Measurements from ENCODE around the gene SUPV3L1.
"Not testable (repeated sequence)": the region's sequence is repeated elsewhere in the genome, so short reads cannot be mapped to it uniquely, and the experiment has no call there.

SUPV3L1 gene

GRCh38 chr10:69232736-69233480, 52.9 kb downstream of the SUPV3L1 start:
- DNase-seq = no peak

DNA sequence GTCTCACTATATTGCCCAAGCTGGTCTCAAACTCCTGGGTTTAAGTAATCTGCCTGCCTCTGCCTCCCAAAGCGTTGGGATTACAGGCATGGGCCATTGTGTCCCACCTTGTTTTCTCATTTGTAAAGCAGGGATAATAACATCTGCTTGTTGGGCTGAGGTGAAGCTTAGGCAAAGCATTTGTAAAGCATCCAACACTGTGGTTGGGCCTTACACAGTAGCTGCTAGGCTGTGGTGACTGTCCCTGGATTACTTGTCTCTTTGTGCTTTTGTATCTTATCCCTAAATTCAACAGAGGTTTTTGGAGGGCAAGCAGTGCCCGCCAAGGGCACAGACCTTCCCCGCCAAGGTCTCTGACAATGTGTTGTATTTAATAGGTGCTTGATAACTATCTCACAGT, 54.4 kb downstream of the SUPV3L1 start:
- DNase-seq = no peak

DNA sequence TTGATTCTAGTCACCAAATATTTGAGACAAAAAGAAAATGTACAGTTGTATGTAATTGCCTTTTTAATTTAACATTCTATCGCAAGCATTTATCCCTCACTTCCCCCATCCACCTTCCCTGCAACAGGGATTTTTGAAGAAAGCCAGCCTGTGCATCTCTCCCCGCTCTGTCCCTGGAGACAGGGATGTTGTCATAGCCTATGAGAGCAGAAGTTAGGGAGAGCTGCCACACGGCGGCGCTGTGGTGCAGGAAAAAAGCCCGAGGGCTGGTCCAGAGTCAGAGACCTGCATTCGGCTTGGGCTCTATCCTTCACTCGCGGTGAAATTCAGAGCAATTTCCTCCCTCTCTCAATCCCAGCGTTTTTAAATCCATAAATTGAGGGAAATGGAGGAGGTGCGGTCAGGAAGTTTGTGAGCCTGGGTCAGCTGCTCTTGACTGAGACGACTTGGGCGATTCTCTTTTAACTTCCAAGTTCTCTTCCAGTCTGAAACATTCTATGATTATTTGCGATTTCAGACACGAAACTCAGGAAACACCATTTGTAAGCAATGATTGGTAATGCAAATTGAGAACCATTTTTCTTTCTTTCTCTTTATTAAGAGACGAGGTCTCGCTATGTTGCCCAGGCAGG, 57.6 kb downstream of the SUPV3L1 start:
- DNase-seq = peak; percentile 90

DNA sequence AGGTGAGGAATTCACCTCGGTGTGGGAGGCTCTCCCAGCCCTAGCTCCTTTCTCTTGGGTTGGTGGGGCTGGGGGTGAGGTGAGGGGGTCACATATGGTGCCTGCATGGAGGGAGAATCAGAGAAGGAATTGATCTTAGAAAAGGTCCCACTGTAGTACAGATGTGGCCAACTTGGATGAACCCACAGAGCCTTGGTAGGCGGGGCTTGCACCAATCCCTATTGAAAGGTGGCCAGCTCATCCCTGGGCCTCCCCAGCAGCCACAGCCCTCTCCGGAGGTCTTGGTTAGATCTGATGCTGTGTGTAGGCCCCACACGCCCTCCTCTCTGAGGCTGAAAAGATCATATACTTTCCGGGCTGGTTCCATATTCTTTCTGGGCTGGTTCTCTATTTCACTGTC, 59.1 kb downstream of the SUPV3L1 start:
- no peak for DNase-seq

DNA sequence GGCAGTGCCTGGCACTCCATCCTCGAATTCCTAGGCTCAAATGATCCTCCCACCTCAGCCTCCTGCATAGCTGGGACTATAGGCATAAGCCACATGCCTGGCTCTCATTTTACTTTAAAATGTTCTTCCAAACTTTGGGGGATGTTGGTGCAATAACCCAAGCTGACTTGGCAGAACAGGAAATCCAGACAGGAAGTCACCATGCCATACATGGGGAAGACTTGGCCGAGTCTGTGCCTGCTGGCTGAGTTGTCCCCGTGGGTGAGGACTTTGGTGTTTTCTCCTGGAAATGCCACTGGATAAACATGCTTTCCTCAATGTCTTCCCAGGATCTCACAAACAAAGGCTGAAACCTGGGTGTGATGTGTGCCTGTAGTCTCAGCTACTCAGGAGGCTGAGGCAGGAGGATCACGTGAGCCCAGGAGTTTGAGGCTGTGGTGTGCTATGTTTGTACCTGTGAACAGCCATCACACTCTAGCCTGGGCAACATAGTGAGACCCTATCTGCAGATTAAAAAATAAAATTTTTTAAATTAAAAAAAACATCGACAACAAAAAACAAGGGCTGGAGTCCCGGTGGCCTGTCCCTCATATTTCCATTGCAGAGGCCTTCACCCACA, 59.9 kb downstream of the SUPV3L1 start:
- no peak for DNase-seq

GRCh38 chr10:69240455-69240854, 60.4 kb downstream of the SUPV3L1 start:
- no peak for DNase-seq

- DNase-seq = no peak
These were observed 61.5 kb downstream of the SUPV3L1 start for GRCh38 chr10:69241575-69241974.

DNA sequence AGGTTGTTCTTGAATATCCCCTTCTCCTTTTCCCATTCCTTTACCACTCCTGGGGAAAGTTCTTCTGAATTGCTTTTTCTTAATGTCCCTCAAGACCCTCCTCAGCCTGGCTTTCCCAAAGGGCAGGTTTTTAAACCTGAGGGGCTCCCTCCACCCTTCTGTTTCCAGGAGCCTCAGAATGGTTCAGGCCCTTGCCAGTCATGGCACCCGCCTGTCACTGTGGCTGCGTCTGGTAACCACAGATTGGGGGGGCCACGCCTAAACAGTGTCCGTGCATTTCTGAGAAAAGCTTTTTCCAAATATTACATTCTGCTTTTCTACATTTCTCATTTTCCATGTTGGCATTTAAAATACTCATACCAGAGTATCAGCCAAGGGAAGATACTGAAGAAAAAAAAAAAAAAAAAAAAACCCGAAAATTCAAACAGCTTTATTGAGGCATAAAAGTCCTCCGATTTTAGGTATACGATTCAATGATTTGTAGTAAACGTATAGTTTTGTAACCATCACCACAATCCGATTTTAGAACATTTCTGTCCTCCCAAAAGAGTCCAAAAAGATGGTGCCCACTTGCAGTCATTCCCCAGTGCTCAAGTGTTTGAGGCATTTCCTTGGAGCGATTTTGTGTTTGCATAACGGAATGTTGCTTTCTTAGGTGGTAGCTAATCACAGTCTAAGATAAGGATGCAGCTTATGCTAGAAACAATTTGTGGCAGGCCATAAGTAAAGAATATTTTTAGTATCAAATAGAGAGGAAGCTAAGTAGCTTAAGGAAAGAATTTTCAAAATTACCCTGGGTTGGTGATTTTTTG, 62.2 kb downstream of the SUPV3L1 start:
- DNase-seq = no peak

GRCh38 chr10:69242852-69243212, 62.8 kb downstream of the SUPV3L1 start:
- peak; percentile 83 for DNase-seq

GRCh38 chr10:69243817-69244216, 63.8 kb downstream of the SUPV3L1 start:
- no peak for DNase-seq

GRCh38 chr10:69246036-69246435, 66.0 kb downstream of the SUPV3L1 start:
- no peak for DNase-seq

- no peak for DNase-seq
These were observed 66.7 kb downstream of the SUPV3L1 start for GRCh38 chr10:69246581-69247312.

GRCh38 chr10:69247313-69247710, 67.3 kb downstream of the SUPV3L1 start:
- DNase-seq = no peak

- DNase-seq = no peak
These were observed 68.2 kb downstream of the SUPV3L1 start for GRCh38 chr10:69248117-69248730.

DNA sequence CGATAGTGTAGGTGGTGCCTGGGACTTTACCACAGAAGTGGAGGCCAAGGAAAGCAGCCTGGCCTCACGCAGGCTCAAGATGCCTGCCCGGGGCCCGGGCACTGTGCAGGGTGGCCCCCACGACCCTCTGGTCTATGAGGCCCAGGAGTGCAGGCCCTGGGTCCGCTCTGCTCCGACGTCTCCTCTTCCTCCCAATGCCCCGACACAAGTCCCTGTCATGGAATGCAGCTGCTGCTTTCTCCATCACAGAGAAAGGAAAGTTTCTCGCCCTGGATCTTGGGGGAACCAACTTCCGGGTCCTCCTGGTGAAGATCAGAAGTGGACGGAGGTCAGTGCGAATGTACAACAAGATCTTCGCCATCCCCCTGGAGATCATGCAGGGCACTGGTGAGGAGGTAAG, 70.0 kb downstream of the SUPV3L1 start:
- DNase-seq = no peak

DNA sequence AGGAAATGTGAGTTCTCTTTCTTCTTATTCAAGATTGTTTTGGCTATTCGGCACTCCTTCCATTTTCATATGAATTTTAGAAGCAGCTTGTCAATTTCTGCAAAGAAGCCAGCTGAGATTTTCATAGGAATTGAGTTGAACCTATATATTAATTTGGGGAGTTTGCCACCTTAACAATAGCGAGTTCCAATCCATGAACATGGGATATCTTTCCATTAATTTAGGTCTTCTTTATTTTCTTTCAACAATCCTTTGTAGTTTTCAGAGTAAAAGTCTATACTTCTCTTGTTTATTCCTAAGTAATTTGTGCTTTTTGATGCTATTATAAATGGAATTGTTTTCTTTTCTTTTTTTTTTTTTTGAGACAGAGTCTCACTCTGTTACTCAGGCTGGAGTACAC, 71.4 kb downstream of the SUPV3L1 start:
- DNase-seq = not testable (repeated sequence)

DNA sequence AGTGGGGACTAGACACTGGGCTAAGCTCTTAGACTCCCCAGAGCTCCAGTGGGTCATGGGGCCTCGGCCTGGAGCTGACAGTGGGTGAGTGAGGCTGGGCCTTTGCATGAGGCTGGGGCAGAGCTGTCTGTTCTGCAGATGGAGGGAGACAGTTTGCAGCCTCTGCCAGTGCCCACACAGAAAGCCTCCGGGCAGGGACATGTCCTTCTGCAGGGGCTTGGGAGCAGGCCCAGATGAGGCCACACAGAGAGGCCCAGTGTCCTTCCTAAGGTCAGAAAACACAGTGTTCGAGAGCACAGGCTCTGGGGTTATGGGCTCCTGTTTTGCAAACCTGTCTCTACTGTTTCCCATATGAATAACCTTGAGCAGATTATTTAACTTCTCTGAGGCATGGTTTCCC, 73.1 kb downstream of the SUPV3L1 start:
- no peak for DNase-seq

GRCh38 chr10:69254877-69255276, 74.8 kb downstream of the SUPV3L1 start:
- DNase-seq = no peak
